Adrenal gland (tissue), 12 donors: ENCODE measurements around the gene TUBA4B. TPM values are rescaled to one million over a fixed set of nuclear protein-coding genes. Genes with fewer than 3 reads are reported as not detected.

Experiments
- DNase-seq, 7 donors: peaks; one replicate each; pipeline ENCODE4 v3.0.0-alpha.2; 2019 to 2020
- H3K27ac ChIP-seq, 5 donors: fragments of 200-600 bp; sonication (generic) in 4 of 5; 1 replicate in 3 of 5; 2 replicates in 2 of 5; pipeline versions ENCODE4 v1.5.1 to v1.8.0; 2016 to 2020; ENCODE audit warnings: mild to moderate bottlenecking in 1 of 5
- H3K27me3 ChIP-seq: fragments of 200-600 bp; 2 replicates; pipeline ENCODE4 v1.8.0; 2021
- H3K36me3 ChIP-seq, 2 donors: fragments of 200-600 bp; replicated peaks in 1 of 2; 1 replicate in 1 of 2; 2 replicates in 1 of 2; pipeline versions ENCODE4 v1.5.1 to v1.8.0; 2018 to 2022
- H3K4me1 ChIP-seq, 2 donors: fragments of 200-600 bp; replicated peaks in 1 of 2; 1 replicate in 1 of 2; 2 replicates in 1 of 2; pipeline versions ENCODE4 v1.5.1 to v1.8.0; 2018 to 2021
- H3K4me3 ChIP-seq, 4 donors: fragments of 200-600 bp; sonication (generic) in 3 of 4; one replicate each; pipeline ENCODE4 v1.5.1; 2016 to 2018
- H3K9me3 ChIP-seq, 3 donors: fragments of 200-600 bp; sonication (generic) in 1 of 3; replicated peaks in 1 of 3; 1 replicate in 2 of 3; 2 replicates in 1 of 3; pipeline versions ENCODE4 v1.5.1 to v1.8.0; 2016 to 2021
- CTCF ChIP-seq, 6 experiments: fragments of 450-650 bp in 4 of 6; fragments of 200-600 bp in 2 of 6; sonication (generic) in 1 of 6; IDR thresholded peaks; 1 replicate in 5 of 6; 2 replicates in 1 of 6; pipeline versions ENCODE4 v1.5.1 to v1.8.0; 2016 to 2021; ENCODE audit warnings: antibody characterized with exemption in 6 of 6, mild to moderate bottlenecking in 2 of 6, moderate library complexity in 1 of 6
- POLR2A ChIP-seq, 2 donors: fragments of 450-650 bp; IDR thresholded peaks; one replicate each; pipeline ENCODE4 v1.6.1; 2017; ENCODE audit warnings: antibody characterized with exemption in 2 of 2, mild to moderate bottlenecking in 2 of 2, moderate library complexity in 1 of 2
- WGBS, 4 donors: extraction: QIAGEN DNeasy Blood & Tissue Kit in 2 of 4; methylation state at CpG; one replicate each; pipeline versions ENCODE4 v1.1.5 to v1.1.7; 2013 to 2017; 5-methylcytosine and 5-hydroxymethylcytosine counted together
- intact Hi-C, 2 donors: fragments of 100-400 bp; cut with DNase I; formaldehyde crosslinking; loops; one replicate each; pipeline versions ENCODE4 v1.14.1 to v1.15.0; 2022 to 2023
- polyA plus RNA-seq, 3 donors: library from polyadenylated mRNA; stranded (reverse); fragments of 200-250 nt in 2 of 3; fragments of 350-450 nt in 1 of 3; fragmentation: Illumina TruSeq in 1 of 3; extraction: RNeasy Lipid Tissue Mini Kit (QIAGEN cat#74804) in 1 of 3; gene quantifications; one replicate each; pipeline ENCODE4 v1.2.3, GENCODE V29; 2013 to 2014
- total RNA-seq, 9 donors: library from RNA; depleted of rRNA in 4 of 9; stranded (reverse); fragments of >200 nt in 4 of 9; fragments of 120-200 nt in 1 of 9; fragmentation: NEBNext Ultra II Directional in 1 of 9; extraction: Animal tissue kit (Norgen Biotek cat#: 25700) in 1 of 9; gene quantifications; one replicate each; pipeline versions ENCODE4 v1.1.0 to v1.2.4, GENCODE V29; 2013 to 2023
- donor health status: healthy with polysubstance abuse.
- donor health status: Bipolar disorder and iron deficiency.
- donor health status: DM: yes; HTN: yes; CAD: no.
- donor health status: DM: no; HTN: no; CAD: no.
- donor health status: DM: no; HTN: no; CAD: no.
- donor health status: DM: yes; HTN: yes; CAD: no.

Gene TUBA4B
- total and polyA plus RNA-seq, 12 donors, result 0.07 to 0.14 TPM; not detected in 10

GRCh38 chr2:219205981-219206327 lies 47.1 kb upstream of the TUBA4B start:
- Histone ChIP-seq H3K4me1 (peaks cover 7 to 14% of the 10 kb centered on the region in 2 donors), H3K36me3 (peaks cover 0 to 28% of the 10 kb centered on the region in 2 donors), H3K27me3 (no peaks in the 10 kb centered on the region), H3K4me3 (peak overlapping the region in 3 of 4 donors; percentile 55 to 90 (median 56)), H3K27ac (peak overlapping the region; percentile 10 to 97 (median 95)), H3K9me3 (no peaks in the 10 kb centered on the region)
- WGBS, 4 donors, result 15 to 21% (median 20%) methylated on average over 7 of the region's 7 CpGs
- intact Hi-C loops, result no loop called here
- no peak for TF ChIP-seq CTCF (IDR thresholded peaks at IDR 0.05)
- TF ChIP-seq POLR2A (IDR thresholded peaks at IDR 0.05), result no peak
- no peak for DNase-seq

- Histone ChIP-seq H3K36me3 (peaks cover 0 to 29% of the 10 kb centered on the region in 2 donors), H3K4me3 (peak within 1 kb of the TSS in 3 of 4 donors; percentile 55 to 90 (median 56)), H3K4me1 (peaks cover 7 to 14% of the 10 kb centered on the region in 2 donors), H3K27ac (peak within 1 kb of the TSS; percentile 46 to 97 (median 95)), H3K27me3 (no peaks in the 10 kb centered on the region), H3K9me3 (no peaks in the 10 kb centered on the region)
- peak; percentile 88 to 96 for TF ChIP-seq POLR2A (IDR thresholded peaks at IDR 0.05)
- TF ChIP-seq CTCF (IDR thresholded peaks at IDR 0.05), result peak in 4 of 6 experiments; percentile 18 to 50 (median 38)
- 0 to 3% (median 0%) methylated on average over 12 to 76 of the region's 76 CpGs for WGBS, 4 donors
- intact Hi-C loops, result no loop called here
- peak; percentile 92 to 96 (median 95) for DNase-seq
These were observed 46.5 kb upstream of the TUBA4B start, which contains the start of gene ZFAND2B for GRCh38 chr2:219206328-219207133. Gene ZFAND2B, plus strand, starts transcription at chr2:219206782. Its CDS starts 206 bp downstream, at chr2:219206988.

- intact Hi-C loops, result no loop called here
- Histone ChIP-seq H3K27me3 (no peaks in the 10 kb centered on the region), H3K4me1 (peaks cover 7 to 14% of the 10 kb centered on the region in 2 donors), H3K4me3 (peak overlapping the region in 2 of 4 donors; percentile 56 to 90), H3K27ac (peak overlapping the region; percentile 46 to 97 (median 95)), H3K9me3 (no peaks in the 10 kb centered on the region), H3K36me3 (peaks cover 0 to 33% of the 10 kb centered on the region in 2 donors)
- DNase-seq, result peak in 1 of 7 donors; percentile 27
- TF ChIP-seq CTCF (IDR thresholded peaks at IDR 0.05), result no peak
- no peak for TF ChIP-seq POLR2A (IDR thresholded peaks at IDR 0.05)
- WGBS, 4 donors, result 15 to 22% (median 18%) methylated on average over 14 to 22 of the region's 22 CpGs
These were observed 45.7 kb upstream of the TUBA4B start for GRCh38 chr2:219207134-219207883.
